HepG2 (cell line): Measurements from ENCODE around the gene CSNK1E. TPM values are rescaled to one million over a fixed set of nuclear protein-coding genes. Genes with fewer than 3 reads are reported as not detected.

ENCODE experiments used
- ATAC-seq: fragments of 200-7000 bp; cut with Tn5 transposase; 3 replicates; pipeline ENCODE4 v1.9.1; 2020; ENCODE audit warnings: mild to moderate bottlenecking, moderate library complexity
- BruUV-seq: library from RNA; stranded (reverse); fragments of 400-500 nt; replicated peaks from 2 replicates; lab custom pipeline; 2021; lab: Mats Ljungman, UMichigan
- CTCF ChIA-PET: fragments of 300-600 bp; formaldehyde crosslinking; extraction: SDS; loops from one replicate; lab custom pipeline; 2021; ENCODE audit warnings: low total read pairs, inconsistent platforms, low intra/inter-chr PET ratio; lab: Yijun Ruan, JAX
- POLR2A ChIA-PET: fragments of 350-600 bp; sonication (Branson Sonifier 250); formaldehyde crosslinking; loops from one replicate; lab custom pipeline; 2020; ENCODE audit warnings: antibody characterized with exemption, inconsistent platforms; lab: Yijun Ruan, JAX
- DNase-seq: peaks from one replicate; pipeline ENCODE4 v3.0.0-alpha.2; 2015; ENCODE audit warnings: low spot score
- FAIRE-seq: peaks from 3 replicates; lab custom pipeline; 2011; peaks lifted over from hg19 to GRCh38; lab: Jason Lieb, UNC
- H2AFZ ChIP-seq: one replicate; pipeline ENCODE4 v1.6.1; 2011; ENCODE audit warnings: low read length, inconsistent platforms
- H3K27ac ChIP-seq: fragments of 300-600 bp; 3 replicates; pipeline ENCODE4 v1.8.0; 2011; ENCODE audit warnings: mixed run types, mild to moderate bottlenecking, mixed read lengths, low read length, inconsistent platforms; ENCODE audit not compliant: insufficient read depth; ENCODE audit errors: extremely low read length
- H3K27me3 ChIP-seq, 2 experiments: fragments of 200-600 bp in 1 of 2; 2 replicates in 1 of 2; 3 replicates in 1 of 2; pipeline versions ENCODE4 v1.6.0 to v1.8.0; 2011; ENCODE audit warnings: low read length in 2 of 2, mild to moderate bottlenecking in 2 of 2, moderate library complexity in 2 of 2, inconsistent platforms in 1 of 2; ENCODE audit not compliant: insufficient read depth in 2 of 2, control insufficient read depth in 1 of 2
- H3K36me3 ChIP-seq, 2 experiments: fragments of 200-600 bp in 1 of 2; replicated peaks in 1 of 2; 2 replicates in 1 of 2; 3 replicates in 1 of 2; pipeline versions ENCODE4 v1.5.1 to v1.8.0; 2011; ENCODE audit warnings: low read length in 2 of 2, inconsistent platforms in 1 of 2; ENCODE audit not compliant: insufficient read depth in 2 of 2, control insufficient read depth in 1 of 2
- H3K4me1 ChIP-seq: 2 replicates; pipeline ENCODE4 v1.5.1; 2012; ENCODE audit warnings: low read length, inconsistent platforms; ENCODE audit not compliant: insufficient read depth
- H3K4me2 ChIP-seq: 2 replicates; pipeline ENCODE4 v1.6.0; 2011; ENCODE audit warnings: low read depth, low read length, inconsistent platforms
- H3K4me3 ChIP-seq, 3 experiments: fragments of 200-600 bp in 1 of 3; sonication (generic), shearing (Covaris generic) in 1 of 3; replicated peaks in 1 of 3; 2 replicates each; pipeline ENCODE4 v1.5.1; 2011 to 2016; ENCODE audit warnings: low read length in 3 of 3, inconsistent platforms in 2 of 3, low read depth in 2 of 3, mild to moderate bottlenecking in 2 of 3, control low read depth in 1 of 3, mixed read lengths in 1 of 3; ENCODE audit not compliant: insufficient read depth in 1 of 3
- H3K79me2 ChIP-seq: one replicate; pipeline ENCODE4 v1.6.1; 2011; ENCODE audit warnings: low read length, inconsistent platforms; ENCODE audit not compliant: insufficient read depth
- H3K9ac ChIP-seq: 2 replicates; pipeline ENCODE4 v1.6.0; 2011; ENCODE audit warnings: mild to moderate bottlenecking, low read depth, low read length, inconsistent platforms; ENCODE audit not compliant: insufficient read depth
- H3K9me3 ChIP-seq: 2 replicates; pipeline ENCODE4 v1.5.1; 2012; ENCODE audit warnings: mild to moderate bottlenecking, low read length
- H4K20me1 ChIP-seq: 2 replicates; pipeline ENCODE4 v1.6.0; 2011; ENCODE audit warnings: inconsistent platforms, mild to moderate bottlenecking, low read length, moderate library complexity; ENCODE audit not compliant: insufficient read depth
- AGO2 ChIP-seq: fragments of 200-400 bp; formaldehyde crosslinking; optimal IDR thresholded peaks from 2 replicates; pipeline ENCODE3; 2017; ENCODE audit warnings: mild to moderate bottlenecking, low read depth, low read length, moderate library complexity
- WGBS: methylation state at CpG from one replicate; pipeline ENCODE4 v1.1.6; 2017; ENCODE audit warnings: low lambda C conversion rate; 5-methylcytosine and 5-hydroxymethylcytosine counted together
- in situ Hi-C: cut with HindIII; loops from 2 replicates; pipeline ENCODE4 v1.10.0; 2017; ENCODE audit warnings: low pct_unique_long_range_greater_than_20kb; ENCODE audit not compliant: extremely low pct_ligation_motif_present
- intact Hi-C: fragments of 100-400 bp; cut with micrococcal nuclease; formaldehyde crosslinking; loops from one replicate; pipeline ENCODE4 v1.10.0; 2022; ENCODE audit not compliant: unreplicated experiment
- polyA plus RNA-seq, 8 experiments: library from polyadenylated mRNA; depleted of rRNA in 3 of 8; stranded (reverse) in 7 of 8; unstranded in 1 of 8; fragments of >200 nt; fragmentation: Illumina TruSeq in 4 of 8; extraction: Trizol in 4 of 8; gene quantifications; 2 replicates each; pipeline versions ENCODE4 v1.2.1 to v1.2.3, GENCODE V29; 2011 to 2016; ENCODE audit warnings: low read depth in 4 of 8, missing spikeins in 1 of 8, mixed read lengths in 1 of 8; ENCODE audit not compliant: insufficient read depth in 1 of 8
- total RNA-seq, 5 experiments: library from RNA; depleted of rRNA; stranded (reverse); fragments of >200 nt; fragmentation: Illumina TruSeq; extraction: Trizol; gene quantifications; 2 replicates each; pipeline ENCODE4 v1.2.3, GENCODE V29; 2016; ENCODE audit warnings: low read depth in 1 of 5
- TF ChIP-seq, protein P1 (sequence below): sonication (generic); formaldehyde crosslinking; IDR thresholded peaks from 2 replicates; pipeline ENCODE4 v1.4.0; 2020; ENCODE audit warnings: missing genetic modification reagents

The CSNK1E gene
- total and polyA plus RNA-seq, 2 of the 13 experiments (the other 11 are each of a cell fraction or from before 2014, with no cell fraction given): 34.7 to 129 TPM

DNA sequence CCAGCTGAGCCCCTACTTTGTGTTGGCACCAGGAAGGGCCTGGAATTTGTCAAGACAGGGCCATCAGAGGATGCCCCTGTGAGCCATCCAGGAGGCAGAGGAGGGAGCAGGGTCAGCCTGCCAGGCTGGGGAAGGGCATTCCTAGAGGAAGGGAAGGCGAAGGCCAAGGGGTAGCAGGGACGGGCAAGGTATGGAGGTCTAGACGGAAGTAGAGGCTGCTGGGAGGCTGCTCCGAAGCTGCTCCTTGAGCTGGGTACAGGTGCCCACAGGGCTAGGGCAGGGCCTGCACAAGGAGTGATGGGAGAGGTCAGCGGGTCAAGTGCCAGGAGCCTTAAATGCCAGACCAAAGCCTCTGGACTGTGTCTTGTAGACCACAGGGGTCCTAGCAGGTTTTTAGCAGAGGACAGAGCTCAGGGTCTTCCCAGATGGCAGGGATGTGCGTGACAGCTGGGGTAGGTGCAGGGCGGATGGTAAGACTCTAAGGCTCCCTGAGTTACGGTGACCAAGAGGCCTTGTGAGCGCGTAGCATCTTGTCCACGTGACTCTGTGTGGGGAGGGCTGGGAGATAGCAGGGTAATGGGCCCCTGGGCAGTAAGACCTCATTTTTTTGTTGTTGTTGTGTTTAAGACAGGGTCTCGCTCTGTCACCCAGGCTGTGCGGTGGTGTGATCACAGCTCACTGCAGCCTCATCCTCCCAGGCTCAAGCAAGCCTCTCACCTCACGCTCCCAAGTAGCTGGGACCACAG, 31.7 kb upstream of the CSNK1E start:
- in situ Hi-C loops: no loop called here
- CTCF ChIA-PET: no interaction called here

More for the DNA sequence above, 31.7 kb upstream of the CSNK1E start:
- intact Hi-C loops: no loop called here
- H3K9ac ChIP-seq: no peak overlapping the region
- FAIRE-seq (no peak), ATAC-seq (no peak), DNase-seq (no peak)
- no peak overlapping the region for H2AFZ ChIP-seq
- no TSS peak for BruUV-seq
- no peaks in the 10 kb centered on the region for H3K9me3 ChIP-seq
- 0 out of 2 replicates have a peak overlapping the region, but pooled peaks have one; percentile 8 for H3K4me2 ChIP-seq
- 76% methylated on average over 13 of the region's 14 CpGs for WGBS
- no peak overlapping the region for H3K27ac ChIP-seq
- H3K4me1 ChIP-seq: peaks cover 67% of the 10 kb centered on the region
- TF ChIP-seq AGO2: peak; percentile 17
- TF ChIP-seq, protein P1, sequence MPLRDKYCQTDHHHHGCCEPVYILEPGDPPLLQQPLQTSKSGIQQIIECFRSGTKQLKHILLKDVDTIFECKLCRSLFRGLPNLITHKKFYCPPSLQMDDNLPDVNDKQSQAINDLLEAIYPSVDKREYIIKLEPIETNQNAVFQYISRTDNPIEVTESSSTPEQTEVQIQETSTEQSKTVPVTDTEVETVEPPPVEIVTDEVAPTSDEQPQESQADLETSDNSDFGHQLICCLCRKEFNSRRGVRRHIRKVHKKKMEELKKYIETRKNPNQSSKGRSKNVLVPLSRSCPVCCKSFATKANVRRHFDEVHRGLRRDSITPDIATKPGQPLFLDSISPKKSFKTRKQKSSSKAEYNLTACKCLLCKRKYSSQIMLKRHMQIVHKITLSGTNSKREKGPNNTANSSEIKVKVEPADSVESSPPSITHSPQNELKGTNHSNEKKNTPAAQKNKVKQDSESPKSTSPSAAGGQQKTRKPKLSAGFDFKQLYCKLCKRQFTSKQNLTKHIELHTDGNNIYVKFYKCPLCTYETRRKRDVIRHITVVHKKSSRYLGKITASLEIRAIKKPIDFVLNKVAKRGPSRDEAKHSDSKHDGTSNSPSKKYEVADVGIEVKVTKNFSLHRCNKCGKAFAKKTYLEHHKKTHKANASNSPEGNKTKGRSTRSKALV: no peak
- TF ChIP-seq, all 625 proteins: peak for 1
- Histone ChIP-seq H3K4me3 (no peak overlapping the region), H3K36me3 (no peaks in the 10 kb centered on the region), H3K27me3 (peaks cover 2 to 11% of the 10 kb centered on the region in 2 experiments; a peak in 3 of 5 replicates), H3K79me2 (no peaks in the 10 kb centered on the region), H4K20me1 (no peaks in the 10 kb centered on the region; the same call in 1 of the 2 replicates)
- POLR2A ChIA-PET: no interaction called here
